Adrenal gland (tissue), 12 donors: ENCODE measurements around the gene COL6A2. TPM values are rescaled to one million over a fixed set of nuclear protein-coding genes. Genes with fewer than 3 reads are reported as not detected.

Experiments
- DNase-seq, 7 donors: peaks; one replicate each; pipeline ENCODE4 v3.0.0-alpha.2; 2019 to 2020
- H3K27ac ChIP-seq, 5 donors: fragments of 200-600 bp; sonication (generic) in 4 of 5; 1 replicate in 3 of 5; 2 replicates in 2 of 5; pipeline versions ENCODE4 v1.5.1 to v1.8.0; 2016 to 2020; ENCODE audit warnings: mild to moderate bottlenecking in 1 of 5
- H3K27me3 ChIP-seq: fragments of 200-600 bp; 2 replicates; pipeline ENCODE4 v1.8.0; 2021
- H3K36me3 ChIP-seq, 2 donors: fragments of 200-600 bp; replicated peaks in 1 of 2; 1 replicate in 1 of 2; 2 replicates in 1 of 2; pipeline versions ENCODE4 v1.5.1 to v1.8.0; 2018 to 2022
- H3K4me1 ChIP-seq, 2 donors: fragments of 200-600 bp; replicated peaks in 1 of 2; 1 replicate in 1 of 2; 2 replicates in 1 of 2; pipeline versions ENCODE4 v1.5.1 to v1.8.0; 2018 to 2021
- H3K4me3 ChIP-seq, 4 donors: fragments of 200-600 bp; sonication (generic) in 3 of 4; one replicate each; pipeline ENCODE4 v1.5.1; 2016 to 2018
- H3K9me3 ChIP-seq, 3 donors: fragments of 200-600 bp; sonication (generic) in 1 of 3; replicated peaks in 1 of 3; 1 replicate in 2 of 3; 2 replicates in 1 of 3; pipeline versions ENCODE4 v1.5.1 to v1.8.0; 2016 to 2021
- CTCF ChIP-seq, 6 experiments: fragments of 450-650 bp in 4 of 6; fragments of 200-600 bp in 2 of 6; sonication (generic) in 1 of 6; IDR thresholded peaks; 1 replicate in 5 of 6; 2 replicates in 1 of 6; pipeline versions ENCODE4 v1.5.1 to v1.8.0; 2016 to 2021; ENCODE audit warnings: antibody characterized with exemption in 6 of 6, mild to moderate bottlenecking in 2 of 6, moderate library complexity in 1 of 6
- POLR2A ChIP-seq, 2 donors: fragments of 450-650 bp; IDR thresholded peaks; one replicate each; pipeline ENCODE4 v1.6.1; 2017; ENCODE audit warnings: antibody characterized with exemption in 2 of 2, mild to moderate bottlenecking in 2 of 2, moderate library complexity in 1 of 2
- WGBS, 4 donors: extraction: QIAGEN DNeasy Blood & Tissue Kit in 2 of 4; methylation state at CpG; one replicate each; pipeline versions ENCODE4 v1.1.5 to v1.1.7; 2013 to 2017; 5-methylcytosine and 5-hydroxymethylcytosine counted together
- intact Hi-C, 2 donors: fragments of 100-400 bp; cut with DNase I; formaldehyde crosslinking; loops; one replicate each; pipeline versions ENCODE4 v1.14.1 to v1.15.0; 2022 to 2023
- polyA plus RNA-seq, 3 donors: library from polyadenylated mRNA; stranded (reverse); fragments of 200-250 nt in 2 of 3; fragments of 350-450 nt in 1 of 3; fragmentation: Illumina TruSeq in 1 of 3; extraction: RNeasy Lipid Tissue Mini Kit (QIAGEN cat#74804) in 1 of 3; gene quantifications; one replicate each; pipeline ENCODE4 v1.2.3, GENCODE V29; 2013 to 2014
- total RNA-seq, 9 donors: library from RNA; depleted of rRNA in 4 of 9; stranded (reverse); fragments of >200 nt in 4 of 9; fragments of 120-200 nt in 1 of 9; fragmentation: NEBNext Ultra II Directional in 1 of 9; extraction: Animal tissue kit (Norgen Biotek cat#: 25700) in 1 of 9; gene quantifications; one replicate each; pipeline versions ENCODE4 v1.1.0 to v1.2.4, GENCODE V29; 2013 to 2023
- donor health status: healthy with polysubstance abuse.
- donor health status: Bipolar disorder and iron deficiency.
- donor health status: DM: yes; HTN: yes; CAD: no.
- donor health status: DM: no; HTN: no; CAD: no.
- donor health status: DM: no; HTN: no; CAD: no.
- donor health status: DM: yes; HTN: yes; CAD: no.

The COL6A2 gene
- total and polyA plus RNA-seq, 12 donors = 19.0 to 543 (median 181) TPM

- Histone ChIP-seq H3K27ac (no peak overlapping the region), H3K9me3 (peaks cover 0 to 5% (median 4%) of the 10 kb centered on the region in 3 donors), H3K36me3 (no peaks in the 10 kb centered on the region), H3K4me1 (no peaks in the 10 kb centered on the region), H3K27me3 (peaks cover 15% of the 10 kb centered on the region), H3K4me3 (peak overlapping the region in 1 of 4 donors; percentile 37)
- peak in 6 of 7 donors; percentile 7 to 45 (median 13) for DNase-seq
- intact Hi-C loops = loop anchor here (10.0 kb wide), 2 partner anchors 115 to 125 kb away; partner anchors contain the start of gene COL6A1 (in 1 of the 2)
- TF ChIP-seq POLR2A (IDR thresholded peaks at IDR 0.05) = no peak
- no peak for TF ChIP-seq CTCF (IDR thresholded peaks at IDR 0.05)
- WGBS, 4 donors = 53 to 66% (median 57%) methylated on average over 11 to 18 of the region's 18 CpGs
Observed at GRCh38 chr21:46099476-46099875, 1.6 kb downstream of the COL6A2 start.

- no peaks in the 10 kb centered on the region for H3K4me1 ChIP-seq
Observed at GRCh38 chr21:46100020-46100419, 2.1 kb downstream of the COL6A2 start.

GRCh38 chr21:46100426-46100825, 2.5 kb downstream of the COL6A2 start:
- peaks cover 15% of the 10 kb centered on the region for H3K27me3 ChIP-seq
- no peaks in the 10 kb centered on the region for H3K4me1 ChIP-seq
- intact Hi-C loops = no loop called here
- H3K9me3 ChIP-seq = peaks cover 0 to 8% (median 4%) of the 10 kb centered on the region in 3 donors
- 54 to 86% (median 63%) methylated on average over 7 of the region's 7 CpGs for WGBS, 4 donors
- no peak overlapping the region for H3K27ac ChIP-seq
- H3K4me3 ChIP-seq = no peak overlapping the region
- TF ChIP-seq CTCF (IDR thresholded peaks at IDR 0.05) (no peak), POLR2A (IDR thresholded peaks at IDR 0.05) (no peak)
- no peaks in the 10 kb centered on the region for H3K36me3 ChIP-seq
- DNase-seq = no peak

More at GRCh38 chr21:46100020-46100419, 2.1 kb downstream of the COL6A2 start:
- Histone ChIP-seq H3K36me3 (no peaks in the 10 kb centered on the region), H3K9me3 (peaks cover 0 to 8% (median 4%) of the 10 kb centered on the region in 3 donors), H3K27me3 (peaks cover 15% of the 10 kb centered on the region), H3K27ac (no peak overlapping the region), H3K4me3 (no peak overlapping the region)
- intact Hi-C loops = no loop called here
- DNase-seq = no peak
- WGBS, 4 donors = 85 to 94% (median 89%) methylated on average over 6 of the region's 6 CpGs
- TF ChIP-seq CTCF (IDR thresholded peaks at IDR 0.05) (no peak), POLR2A (IDR thresholded peaks at IDR 0.05) (no peak)

GRCh38 chr21:46100906-46101305, 3.0 kb downstream of the COL6A2 start:
- peaks cover 15% of the 10 kb centered on the region for H3K27me3 ChIP-seq
- no peak for DNase-seq
- H3K9me3 ChIP-seq = peaks cover 0 to 8% (median 4%) of the 10 kb centered on the region in 3 donors
- TF ChIP-seq POLR2A (IDR thresholded peaks at IDR 0.05) (no peak), CTCF (IDR thresholded peaks at IDR 0.05) (no peak)
- H3K27ac ChIP-seq = no peak overlapping the region
- WGBS, 4 donors = 65 to 80% (median 76%) methylated on average over 4 of the region's 4 CpGs
- intact Hi-C loops = no loop called here
- no peaks in the 10 kb centered on the region for H3K4me1 ChIP-seq
- no peaks in the 10 kb centered on the region for H3K36me3 ChIP-seq
- H3K4me3 ChIP-seq = no peak overlapping the region
